H9 (cell line): ENCODE measurements around the gene PTRH1. TPM values are rescaled to one million over a fixed set of nuclear protein-coding genes. Genes with fewer than 3 reads are reported as not detected.

Experiments used
- DNase-seq: peaks from one replicate; pipeline ENCODE4 v3.0.0-alpha.2; 2017
- H2AFZ ChIP-seq: one replicate; pipeline ENCODE4 v1.6.1; 2013; ENCODE audit warnings: mild to moderate bottlenecking, low read length, control low read depth, moderate library complexity
- H2AK5ac ChIP-seq: 2 replicates; pipeline ENCODE4 v1.6.1; 2013; ENCODE audit warnings: low read length, control low read depth, mixed read lengths; ENCODE audit not compliant: insufficient read length
- H2BK120ac ChIP-seq: one replicate; pipeline ENCODE4 v1.6.1; 2013; ENCODE audit warnings: low read depth, mild to moderate bottlenecking, low read length, control low read depth, inconsistent platforms; ENCODE audit not compliant: poor library complexity, severe bottlenecking
- H2BK12ac ChIP-seq: 2 replicates; pipeline ENCODE4 v1.6.1; 2013; ENCODE audit warnings: low read length, control low read depth, mixed read lengths, low read depth; ENCODE audit not compliant: insufficient read length
- H2BK15ac ChIP-seq: 2 replicates; pipeline ENCODE4 v1.6.1; 2013; ENCODE audit warnings: low read depth, low read length, control low read depth
- H2BK20ac ChIP-seq: one replicate; pipeline ENCODE4 v1.6.1; 2013; ENCODE audit warnings: low read depth, mild to moderate bottlenecking, low read length, control low read depth, inconsistent platforms; ENCODE audit not compliant: poor library complexity, severe bottlenecking
- H2BK5ac ChIP-seq: 2 replicates; pipeline ENCODE4 v1.6.1; 2013; ENCODE audit warnings: low read length, control low read depth, mixed read lengths; ENCODE audit not compliant: insufficient read length
- H3K14ac ChIP-seq: 2 replicates; pipeline ENCODE4 v1.6.1; 2013; ENCODE audit warnings: low read length, control low read depth; ENCODE audit not compliant: insufficient read depth
- H3K18ac ChIP-seq: 2 replicates; pipeline ENCODE4 v1.6.1; 2013; ENCODE audit warnings: low read depth, mild to moderate bottlenecking, mixed read lengths, low read length, control low read depth; ENCODE audit not compliant: insufficient read length
- H3K23ac ChIP-seq: 2 replicates; pipeline ENCODE4 v1.6.1; 2013; ENCODE audit warnings: low read length, control low read depth, mixed read lengths, low read depth; ENCODE audit not compliant: insufficient read length
- H3K23me2 ChIP-seq: 2 replicates; pipeline ENCODE4 v1.6.1; 2013; ENCODE audit warnings: low read depth, mild to moderate bottlenecking, mixed read lengths, low read length, control low read depth; ENCODE audit not compliant: insufficient read length, poor library complexity, severe bottlenecking
- H3K27ac ChIP-seq: 2 replicates; pipeline ENCODE4 v1.5.1; 2013; ENCODE audit warnings: low read length, control low read depth, mixed read lengths, low read depth; ENCODE audit not compliant: insufficient read length
- H3K27me3 ChIP-seq: 2 replicates; pipeline ENCODE4 v1.6.1; 2013; ENCODE audit warnings: low read length, control low read depth, inconsistent platforms; ENCODE audit not compliant: insufficient read depth
- H3K4ac ChIP-seq: 2 replicates; pipeline ENCODE4 v1.6.1; 2013; ENCODE audit warnings: low read depth, mild to moderate bottlenecking, control low read depth, inconsistent platforms, low read length, moderate library complexity
- H3K4me1 ChIP-seq: 2 replicates; pipeline ENCODE4 v1.6.1; 2013; ENCODE audit warnings: low read length, control low read depth, inconsistent platforms; ENCODE audit not compliant: insufficient read depth
- H3K4me2 ChIP-seq: 2 replicates; pipeline ENCODE4 v1.6.1; 2013; ENCODE audit warnings: low read length, control low read depth, mixed read lengths; ENCODE audit not compliant: insufficient read length, insufficient read depth
- H3K56ac ChIP-seq: 2 replicates; pipeline ENCODE4 v1.6.1; 2013; ENCODE audit warnings: low read depth, mild to moderate bottlenecking, mixed read lengths, low read length, control low read depth; ENCODE audit not compliant: insufficient read length
- H3K79me1 ChIP-seq: 2 replicates; pipeline ENCODE4 v1.6.1; 2013; ENCODE audit warnings: low read depth, mild to moderate bottlenecking, moderate library complexity, low read length, control low read depth, inconsistent platforms; ENCODE audit not compliant: insufficient read depth, poor library complexity, severe bottlenecking
- H3K79me2 ChIP-seq: 2 replicates; pipeline ENCODE4 v1.6.1; 2013; ENCODE audit warnings: low read length, control low read depth, inconsistent platforms; ENCODE audit not compliant: insufficient read depth
- H3K9ac ChIP-seq: 2 replicates; pipeline ENCODE4 v1.6.1; 2013; ENCODE audit warnings: low read length, control low read depth, mixed read lengths; ENCODE audit not compliant: insufficient read length; ENCODE audit errors: extremely low read depth
- H3K9me3 ChIP-seq: one replicate; pipeline ENCODE4 v1.6.1; 2013; ENCODE audit warnings: low read depth, low read length, inconsistent platforms; ENCODE audit not compliant: control insufficient read depth
- H3T11ph ChIP-seq: one replicate; pipeline ENCODE4 v1.6.1; 2013; ENCODE audit warnings: mild to moderate bottlenecking, low read length, control low read depth, inconsistent platforms
- H4K20me1 ChIP-seq: one replicate; pipeline ENCODE4 v1.6.1; 2013; ENCODE audit not compliant: control insufficient read depth, insufficient read length, insufficient read depth
- H4K5ac ChIP-seq: 2 replicates; pipeline ENCODE4 v1.6.1; 2013; ENCODE audit warnings: low read depth, mild to moderate bottlenecking, mixed read lengths, low read length, control low read depth; ENCODE audit not compliant: insufficient read length
- H4K8ac ChIP-seq: replicated peaks from 2 replicates; pipeline ENCODE4 v1.6.1; 2013; ENCODE audit warnings: low read length, control low read depth, mixed read lengths, low read depth; ENCODE audit not compliant: insufficient read length
- H4K91ac ChIP-seq: 2 replicates; pipeline ENCODE4 v1.6.1; 2013; ENCODE audit warnings: low read depth, mild to moderate bottlenecking, moderate library complexity, mixed read lengths, low read length, control low read depth; ENCODE audit not compliant: insufficient read length
- H3K27ac Mint-ChIP-seq, 3 experiments: 2 replicates in 2 of 3; 3 replicates in 1 of 3; pipeline ENCODE4 v1.8.0; 2020 to 2021; ENCODE audit warnings: mixed read lengths in 3 of 3, mild to moderate bottlenecking in 1 of 3, moderate library complexity in 1 of 3
- H3K27me3 Mint-ChIP-seq: 2 replicates; pipeline ENCODE4 v1.8.0; 2021; ENCODE audit warnings: low read depth, mild to moderate bottlenecking, moderate library complexity, mixed read lengths
- H3K36me3 Mint-ChIP-seq, 3 experiments: 2 replicates in 2 of 3; 3 replicates in 1 of 3; pipeline ENCODE4 v1.8.0; 2020 to 2021; ENCODE audit warnings: low read depth in 3 of 3, mixed read lengths in 3 of 3; ENCODE audit not compliant: insufficient read depth in 1 of 3
- H3K4me1 Mint-ChIP-seq, 2 experiments: 2 replicates each; pipeline ENCODE4 v1.8.0; 2020; ENCODE audit warnings: mixed read lengths in 2 of 2
- H3K4me3 Mint-ChIP-seq, 2 experiments: 2 replicates in 1 of 2; 3 replicates in 1 of 2; pipeline ENCODE4 v1.8.0; 2020 to 2021; ENCODE audit warnings: mild to moderate bottlenecking in 2 of 2, mixed read lengths in 2 of 2, moderate library complexity in 1 of 2
- H3K9me3 Mint-ChIP-seq, 2 experiments: 2 replicates in 1 of 2; 3 replicates in 1 of 2; pipeline ENCODE4 v1.8.0; 2020; ENCODE audit warnings: mild to moderate bottlenecking in 2 of 2, mixed read lengths in 2 of 2, moderate library complexity in 1 of 2
- CTCF ChIP-seq: fragments of 200-600 bp; sonication (generic); conservative IDR thresholded peaks from 3 replicates; pipeline ENCODE4 v1.8.0; 2021; ENCODE audit warnings: antibody characterized with exemption, mild to moderate bottlenecking
- WGBS: extraction: QIAGEN DNeasy Blood & Tissue Kit; methylation state at CpG from one replicate; pipeline ENCODE4 v1.1.7; 2013; ENCODE audit warnings: missing lambda C conversion rate, low lambda C conversion rate, mixed read lengths; ENCODE audit not compliant: insufficient read length; ENCODE audit errors: extremely low coverage; 5-methylcytosine and 5-hydroxymethylcytosine counted together
- total RNA-seq: library from RNA; stranded (reverse); gene quantifications from 2 replicates; pipeline ENCODE4 v1.2.1, GENCODE V29; 2021

Gene PTRH1
- total RNA-seq, 1 experiment from 2014 or later = 10.9 TPM

GRCh38 chr9:127753622-127754021 lies 38.2 kb upstream of the PTRH1 start:
- H3K79me2 ChIP-seq = no peaks in the 10 kb centered on the region
- peaks cover 6% of the 10 kb centered on the region for H3K23me2 ChIP-seq
- no peak for DNase-seq
- H2AK5ac ChIP-seq = no peak overlapping the region
- H2BK20ac ChIP-seq = no peak overlapping the region
- no peak overlapping the region for H3K4me2 ChIP-seq
- no peak overlapping the region for H4K5ac ChIP-seq
- H3K4ac ChIP-seq = no peak overlapping the region
- no peak overlapping the region for H2BK12ac ChIP-seq
- no peak overlapping the region for H2AFZ ChIP-seq
- no peak overlapping the region for H3T11ph ChIP-seq
- no peaks in the 10 kb centered on the region for H3K9me3 ChIP-seq
- no CpG with 5 or more reads among the region's 8 CpGs for WGBS
- H2BK120ac ChIP-seq = no peak overlapping the region
- TF ChIP-seq CTCF = no peak
- no peaks in the 10 kb centered on the region for H4K20me1 ChIP-seq
- H3K23ac ChIP-seq = no peak overlapping the region
- no peak overlapping the region for H4K91ac ChIP-seq
- no peak overlapping the region for H3K9ac ChIP-seq
- H3K56ac ChIP-seq = no peak overlapping the region
- no peak overlapping the region for H3K27ac Mint-ChIP-seq
- no peak overlapping the region for H4K8ac ChIP-seq
- H2BK5ac ChIP-seq = no peak overlapping the region
- H3K36me3 Mint-ChIP-seq = peaks cover 0 to 12% (median 0%) of the 10 kb centered on the region in 3 experiments; a peak in 2 of 7 replicates
- peaks cover 3% of the 10 kb centered on the region; the same call in 1 of the 2 replicates for H3K4me1 ChIP-seq
- H2BK15ac ChIP-seq = no peak overlapping the region
- no peak overlapping the region; a peak in 1 of 5 replicates for H3K4me3 Mint-ChIP-seq
- H3K9me3 Mint-ChIP-seq = no peaks in the 10 kb centered on the region
- no peaks in the 10 kb centered on the region; the same call in 1 of the 2 replicates for H3K27me3 ChIP-seq
- H3K27ac ChIP-seq = no peak overlapping the region
- H3K27me3 Mint-ChIP-seq = peaks cover 50% of the 10 kb centered on the region
- no peak overlapping the region for H3K14ac ChIP-seq
- peaks cover 3 to 6% of the 10 kb centered on the region in 2 experiments; a peak in 2 of 4 replicates for H3K4me1 Mint-ChIP-seq
- no peak overlapping the region for H3K18ac ChIP-seq
- H3K79me1 ChIP-seq = no peaks in the 10 kb centered on the region
